DOHH2 (cell line): ENCODE measurements around the gene MED13L.

Source experiments
- H3F3A ChIP-seq: fragments of 200-600 bp; sonication (generic), shearing (Covaris generic); 2 replicates; pipeline ENCODE4 v1.6.0; 2016; ENCODE audit warnings: antibody characterized with exemption, mild to moderate bottlenecking; ENCODE audit not compliant: control insufficient read depth, insufficient read depth
- H3K27ac ChIP-seq: fragments of 200-600 bp; sonication (generic); 2 replicates; pipeline ENCODE4 v1.5.1; 2014; ENCODE audit warnings: low read depth, mild to moderate bottlenecking, low read length, moderate library complexity
- H3K27me3 ChIP-seq: fragments of 200-600 bp; sonication (generic); 2 replicates; pipeline ENCODE4 v1.6.1; 2014; ENCODE audit warnings: mild to moderate bottlenecking, low read length, mixed read lengths; ENCODE audit not compliant: control insufficient read depth
- H3K36me3 ChIP-seq: fragments of 200-600 bp; sonication (generic); 2 replicates; pipeline ENCODE4 v1.6.1; 2014; ENCODE audit warnings: mild to moderate bottlenecking, low read length, moderate library complexity, mixed read lengths; ENCODE audit not compliant: control insufficient read depth
- H3K4me1 ChIP-seq: fragments of 200-600 bp; sonication (generic); 2 replicates; pipeline ENCODE4 v1.6.1; 2014; ENCODE audit warnings: mild to moderate bottlenecking, low read length, mixed read lengths; ENCODE audit not compliant: control insufficient read depth
- H3K4me2 ChIP-seq: fragments of 200-600 bp; sonication (generic); 2 replicates; pipeline ENCODE4 v1.6.0; 2014; ENCODE audit warnings: mild to moderate bottlenecking, low read length, moderate library complexity
- H3K4me3 ChIP-seq: fragments of 200-600 bp; sonication (generic); 2 replicates; pipeline ENCODE4 v1.5.1; 2014; ENCODE audit warnings: mild to moderate bottlenecking, low read length, mixed read lengths
- H3K79me2 ChIP-seq: fragments of 200-600 bp; sonication (generic); 2 replicates; pipeline ENCODE4 v1.6.1; 2014; ENCODE audit warnings: mild to moderate bottlenecking, low read length, mixed read lengths; ENCODE audit not compliant: control insufficient read depth
- H3K9me2 ChIP-seq: fragments of 200-600 bp; sonication (generic); replicated peaks from 2 replicates; pipeline ENCODE4 v1.6.1; 2014; ENCODE audit warnings: mild to moderate bottlenecking, low read length, mixed read lengths; ENCODE audit not compliant: control insufficient read depth
- H3K9me3 ChIP-seq: fragments of 200-600 bp; sonication (generic); 2 replicates; pipeline ENCODE4 v1.6.1; 2014; ENCODE audit warnings: antibody characterized with exemption, low read length, mixed read lengths; ENCODE audit not compliant: control insufficient read depth, insufficient read depth
- H4K20me1 ChIP-seq: fragments of 200-600 bp; sonication (generic); 2 replicates; pipeline ENCODE4 v1.6.0; 2014; ENCODE audit warnings: low read depth, mild to moderate bottlenecking, antibody characterized with exemption, low read length, moderate library complexity; ENCODE audit not compliant: control insufficient read depth, insufficient read depth
- CTCF ChIP-seq: fragments of 200-600 bp; sonication (generic); IDR thresholded peaks from one replicate; pipeline ENCODE4 v1.5.1; 2014; ENCODE audit warnings: antibody characterized with exemption, mild to moderate bottlenecking, low read depth, low read length; ENCODE audit not compliant: poor library complexity, severe bottlenecking
- EZH2phosphoT487 ChIP-seq: fragments of 200-600 bp; sonication (generic); IDR thresholded peaks from 2 replicates; pipeline ENCODE4 v1.6.1; 2017; ENCODE audit warnings: borderline replicate concordance, mild to moderate bottlenecking, antibody characterized with exemption, low read length, moderate library complexity, mixed read lengths

The MED13L gene

GRCh38 chr12:116136340-116136739 lies 141.2 kb downstream of the MED13L start:
- no peaks in the 10 kb centered on the region for H3K36me3 ChIP-seq
- H3K9me3 ChIP-seq, result no peaks in the 10 kb centered on the region
- H3K4me2 ChIP-seq, result no peak overlapping the region
- no peaks in the 10 kb centered on the region for H3K27me3 ChIP-seq
- H3K4me1 ChIP-seq, result no peaks in the 10 kb centered on the region
- no peaks in the 10 kb centered on the region for H3F3A ChIP-seq
- H3K27ac ChIP-seq, result no peak overlapping the region
- no peak for TF ChIP-seq EZH2phosphoT487
- TF ChIP-seq CTCF, result no peak
- H3K4me3 ChIP-seq, result no peak overlapping the region
- peaks cover 25% of the 10 kb centered on the region for H3K79me2 ChIP-seq
- H3K9me2 ChIP-seq, result no peaks in the 10 kb centered on the region
- peaks cover 14% of the 10 kb centered on the region for H4K20me1 ChIP-seq

- TF ChIP-seq CTCF (no peak), EZH2phosphoT487 (no peak)
These were observed 142.1 kb downstream of the MED13L start for GRCh38 chr12:116135209-116135930.

GRCh38 chr12:116133636-116134214 lies 143.8 kb downstream of the MED13L start:
- H3K4me1 ChIP-seq, result no peaks in the 10 kb centered on the region
- no peak overlapping the region for H3K27ac ChIP-seq
- no peak for TF ChIP-seq EZH2phosphoT487
- TF ChIP-seq CTCF, result no peak
- H4K20me1 ChIP-seq, result 0 out of 2 replicates have a peak, but pooled peaks cover 4% of the 10 kb centered on the region
- no peak overlapping the region for H3K4me2 ChIP-seq
- no peak overlapping the region for H3K4me3 ChIP-seq
- H3F3A ChIP-seq, result no peaks in the 10 kb centered on the region
- no peaks in the 10 kb centered on the region for H3K36me3 ChIP-seq
- H3K27me3 ChIP-seq, result no peaks in the 10 kb centered on the region
- H3K9me2 ChIP-seq, result no peaks in the 10 kb centered on the region
- H3K9me3 ChIP-seq, result no peaks in the 10 kb centered on the region
- peaks cover 28% of the 10 kb centered on the region for H3K79me2 ChIP-seq

More at GRCh38 chr12:116135209-116135930, 142.1 kb downstream of the MED13L start:
- Histone ChIP-seq H3F3A (no peaks in the 10 kb centered on the region), H3K9me3 (no peaks in the 10 kb centered on the region), H3K36me3 (no peaks in the 10 kb centered on the region), H3K79me2 (peaks cover 24% of the 10 kb centered on the region), H4K20me1 (peaks cover 8% of the 10 kb centered on the region), H3K27ac (no peak overlapping the region), H3K27me3 (no peaks in the 10 kb centered on the region), H3K4me2 (no peak overlapping the region), H3K4me3 (no peak overlapping the region), H3K9me2 (no peaks in the 10 kb centered on the region), H3K4me1 (no peaks in the 10 kb centered on the region)
